CD4-positive, alpha-beta T cell (primary cell): Measurements from ENCODE around the gene BMP4. TPM values are rescaled to one million over a fixed set of nuclear protein-coding genes. Genes with fewer than 3 reads are reported as not detected.

ENCODE experiments used
- ATAC-seq: fragments of 200-7000 bp; cut with Tn5 transposase; one replicate; pipeline ENCODE4 v1.10.0; 2022; ENCODE audit warnings: mild to moderate bottlenecking; ENCODE audit not compliant: poor library complexity
- CTCF ChIA-PET: fragments of 350-600 bp; sonication (Branson Sonifier 250); formaldehyde crosslinking; loops from one replicate; lab custom pipeline; 2021; ENCODE audit warnings: antibody characterized with exemption, inconsistent platforms; lab: Charles Lee
- POLR2A ChIA-PET: fragments of 350-600 bp; sonication (Branson Sonifier 250); formaldehyde crosslinking; loops from one replicate; lab custom pipeline; 2021; ENCODE audit warnings: antibody characterized with exemption, inconsistent platforms; lab: Charles Lee
- DNase-seq, 14 experiments: peaks; one replicate each; pipeline ENCODE4 v3.0.0-alpha.2; 2013 to 2020; ENCODE audit warnings: mixed read lengths in 2 of 14
- H3K27ac ChIP-seq, 2 donors: one replicate each; pipeline versions ENCODE4 v1.5.1 to v1.7.0; 2013; ENCODE audit warnings: low read length in 2 of 2, low read depth in 1 of 2, mild to moderate bottlenecking in 1 of 2
- H3K27me3 ChIP-seq, 2 experiments: 1 replicate in 1 of 2; 2 replicates in 1 of 2; pipeline versions ENCODE4 v1.6.1 to v1.7.0; 2013; ENCODE audit warnings: low read length in 2 of 2, control low read depth in 1 of 2, mild to moderate bottlenecking in 1 of 2, moderate library complexity in 1 of 2; ENCODE audit not compliant: insufficient read depth in 2 of 2, control insufficient read depth in 1 of 2
- H3K36me3 ChIP-seq: one replicate; pipeline ENCODE4 v1.6.1; 2013; ENCODE audit warnings: low read length, control low read depth; ENCODE audit not compliant: insufficient read depth
- H3K4me1 ChIP-seq: one replicate; pipeline ENCODE4 v1.6.1; 2013; ENCODE audit warnings: low read length, control low read depth; ENCODE audit not compliant: insufficient read depth
- H3K4me3 ChIP-seq: one replicate; pipeline ENCODE4 v1.5.1; 2013; ENCODE audit warnings: mild to moderate bottlenecking, low read length, moderate library complexity
- H3K9me3 ChIP-seq, 2 experiments: 1 replicate in 1 of 2; 2 replicates in 1 of 2; pipeline versions ENCODE4 v1.6.1 to v1.7.0; 2013; ENCODE audit warnings: low read length in 2 of 2, mild to moderate bottlenecking in 2 of 2, control low read depth in 1 of 2, moderate library complexity in 1 of 2; ENCODE audit not compliant: control insufficient read depth in 1 of 2, insufficient read depth in 1 of 2
- H3K27ac Mint-ChIP-seq: one replicate; pipeline ENCODE4 v1.8.0; 2020; ENCODE audit warnings: mixed read lengths
- H3K27me3 Mint-ChIP-seq: one replicate; pipeline ENCODE4 v1.8.0; 2021; ENCODE audit warnings: mixed read lengths
- H3K36me3 Mint-ChIP-seq: one replicate; pipeline ENCODE4 v1.8.0; 2021; ENCODE audit warnings: low read depth, mixed read lengths
- H3K4me1 Mint-ChIP-seq: one replicate; pipeline ENCODE4 v1.8.0; 2021; ENCODE audit warnings: low read depth, mixed read lengths
- H3K4me3 Mint-ChIP-seq: one replicate; pipeline ENCODE4 v1.8.0; 2020; ENCODE audit warnings: mild to moderate bottlenecking, mixed read lengths
- H3K9me3 Mint-ChIP-seq: one replicate; pipeline ENCODE4 v1.8.0; 2020; ENCODE audit warnings: mixed read lengths
- CTCF ChIP-seq: fragments of 200-600 bp; IDR thresholded peaks from one replicate; pipeline ENCODE4 v1.8.0; 2022; ENCODE audit warnings: antibody characterized with exemption, mild to moderate bottlenecking
- intact Hi-C, 2 experiments: fragments of 100-400 bp; cut with DNase I in 1 of 2; cut with micrococcal nuclease in 1 of 2; formaldehyde crosslinking; loops; one replicate each; pipeline versions ENCODE4 v1.15.1 to v1.9.0; 2023 to 2025; cut with DNase I, micrococcal nuclease
- total RNA-seq, 174 experiments: library from RNA in 2 of 174; stranded (reverse) in 2 of 174; gene quantifications; one replicate each; pipeline ENCODE4 v1.2.3 and lab custom pipeline; 2021 to 2026

Gene BMP4
- total RNA-seq, 2 experiments from 2014 or later = not detected

GRCh38 chr14:53955671-53956426 is 776 bp downstream of the BMP4 start:
- H3K4me1 Mint-ChIP-seq = peaks cover 37% of the 10 kb centered on the region
- H3K4me1 ChIP-seq = peaks cover 34% of the 10 kb centered on the region
- POLR2A ChIA-PET = no interaction called here
- peaks cover 0 to 42% of the 10 kb centered on the region in 2 experiments for H3K9me3 ChIP-seq
- H3K27me3 Mint-ChIP-seq = peaks cover 87% of the 10 kb centered on the region
- H3K9me3 Mint-ChIP-seq = no peaks in the 10 kb centered on the region
- no peak for TF ChIP-seq CTCF
- DNase-seq = peak in 3 of 14 experiments; percentile 15 to 23 (median 22)
- H3K4me3 Mint-ChIP-seq = peak overlapping the region; percentile 75
- peak overlapping the region; percentile 46 for H3K4me3 ChIP-seq
- no peak overlapping the region for H3K27ac ChIP-seq
- intact Hi-C loops = no loop called here
- peaks cover 53 to 69% of the 10 kb centered on the region in 2 experiments for H3K27me3 ChIP-seq
- ATAC-seq = no peak
- H3K36me3 ChIP-seq = no peaks in the 10 kb centered on the region
- CTCF ChIA-PET = no interaction called here
- no peaks in the 10 kb centered on the region for H3K36me3 Mint-ChIP-seq
- no peak overlapping the region for H3K27ac Mint-ChIP-seq

DNA sequence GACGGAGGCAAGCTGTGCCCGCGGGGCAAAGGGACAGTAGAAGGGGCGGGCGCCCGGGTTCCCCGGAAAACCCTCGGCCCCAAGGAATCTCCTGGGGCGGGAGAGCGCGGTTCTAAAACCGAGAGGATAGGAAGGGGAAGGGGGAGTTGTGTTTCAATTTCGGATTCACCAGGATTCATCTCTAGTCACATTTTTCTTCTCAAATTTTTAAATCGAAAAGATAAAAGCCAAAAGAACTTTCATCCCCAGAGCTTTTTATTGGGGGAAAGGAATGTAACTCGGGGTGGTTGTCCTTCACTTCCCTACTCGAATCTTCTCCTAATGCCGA is 1.4 kb downstream of the BMP4 start:
- DNase-seq (no peak), ATAC-seq (no peak)
- no peak for TF ChIP-seq CTCF
- H3K27me3 Mint-ChIP-seq = peaks cover 87% of the 10 kb centered on the region
- Histone ChIP-seq H3K36me3 (no peaks in the 10 kb centered on the region), H3K9me3 (peaks cover 0 to 47% of the 10 kb centered on the region in 2 experiments), H3K27ac (no peak overlapping the region), H3K4me3 (peak overlapping the region; percentile 46), H3K4me1 (peaks cover 34% of the 10 kb centered on the region), H3K27me3 (peaks cover 52 to 74% of the 10 kb centered on the region in 2 experiments)
- H3K4me3 Mint-ChIP-seq = peak overlapping the region; percentile 75
- no peaks in the 10 kb centered on the region for H3K9me3 Mint-ChIP-seq
- ChIA-PET CTCF (no interaction called here), POLR2A (no interaction called here)
- peaks cover 37% of the 10 kb centered on the region for H3K4me1 Mint-ChIP-seq
- intact Hi-C loops = no loop called here
- H3K27ac Mint-ChIP-seq = no peak overlapping the region
- H3K36me3 Mint-ChIP-seq = no peaks in the 10 kb centered on the region

DNA sequence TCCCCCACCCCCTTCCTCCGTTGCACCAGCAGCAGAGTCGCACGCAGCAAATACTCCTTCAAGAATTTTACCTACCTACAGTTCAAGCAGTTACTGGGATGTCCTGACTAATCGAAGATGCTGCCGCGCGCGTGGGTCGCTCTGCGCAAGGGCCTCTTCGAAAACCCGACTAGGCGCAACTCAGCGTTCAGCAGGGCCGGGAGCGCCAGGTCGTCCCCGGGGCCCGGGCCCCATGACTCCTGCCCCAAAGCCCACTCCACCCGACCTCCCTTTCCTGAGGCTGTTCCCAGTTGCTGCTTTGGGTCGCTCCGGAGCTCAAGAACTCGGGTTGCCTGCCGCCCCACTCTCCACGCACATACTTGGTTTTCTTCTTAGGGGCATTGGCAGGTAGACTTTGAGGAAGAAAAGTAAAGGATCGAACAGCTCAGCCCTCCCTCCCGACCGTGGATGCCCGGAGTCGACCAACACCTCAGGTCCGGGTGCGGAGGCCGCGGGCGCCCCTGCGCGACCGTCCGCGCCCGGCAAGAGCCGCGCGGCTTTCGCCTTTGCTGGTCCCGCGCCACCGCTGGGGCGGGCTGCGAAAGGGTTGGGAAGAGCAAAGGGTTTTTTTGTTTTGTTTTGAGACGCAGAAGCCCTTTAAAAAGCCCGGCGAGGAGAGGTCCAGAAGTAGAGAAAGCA is 1.9 kb downstream of the BMP4 start:
- peaks cover 0 to 49% of the 10 kb centered on the region in 2 experiments for H3K9me3 ChIP-seq
- DNase-seq (peak in 3 of 14 experiments; percentile 8 to 19 (median 15)), ATAC-seq (no peak)
- Mint-ChIP-seq H3K4me3 (peak overlapping the region; percentile 78), H3K4me1 (peaks cover 37% of the 10 kb centered on the region), H3K27me3 (peaks cover 84% of the 10 kb centered on the region), H3K36me3 (no peaks in the 10 kb centered on the region), H3K27ac (no peak overlapping the region), H3K9me3 (no peaks in the 10 kb centered on the region)
- no peak overlapping the region for H3K27ac ChIP-seq
- H3K4me3 ChIP-seq = peak overlapping the region; percentile 46
- H3K36me3 ChIP-seq = no peaks in the 10 kb centered on the region
- intact Hi-C loops = no loop called here
- H3K4me1 ChIP-seq = peaks cover 34% of the 10 kb centered on the region
- POLR2A ChIA-PET = no interaction called here
- TF ChIP-seq CTCF = no peak
- CTCF ChIA-PET = no interaction called here
- peaks cover 50 to 74% of the 10 kb centered on the region in 2 experiments for H3K27me3 ChIP-seq
